Testis (tissue), 2 donors: Measurements from ENCODE around the gene SNX8.

Source experiments
- POLR2A ChIP-seq: fragments of 450-650 bp; IDR thresholded peaks from one replicate; pipeline ENCODE4 v1.6.1; 2017; ENCODE audit warnings: antibody characterized with exemption, mild to moderate bottlenecking, moderate library complexity
- TF ChIP-seq, protein P1 (sequence below), 3 experiments: fragments of 450-650 bp in 2 of 3; fragments of 200-600 bp in 1 of 3; sonication (generic) in 1 of 3; IDR thresholded peaks; one replicate each; pipeline ENCODE4 v1.5.1; 2016 to 2019; ENCODE audit warnings: antibody characterized with exemption in 3 of 3, mild to moderate bottlenecking in 2 of 3, moderate library complexity in 1 of 3

DNA sequence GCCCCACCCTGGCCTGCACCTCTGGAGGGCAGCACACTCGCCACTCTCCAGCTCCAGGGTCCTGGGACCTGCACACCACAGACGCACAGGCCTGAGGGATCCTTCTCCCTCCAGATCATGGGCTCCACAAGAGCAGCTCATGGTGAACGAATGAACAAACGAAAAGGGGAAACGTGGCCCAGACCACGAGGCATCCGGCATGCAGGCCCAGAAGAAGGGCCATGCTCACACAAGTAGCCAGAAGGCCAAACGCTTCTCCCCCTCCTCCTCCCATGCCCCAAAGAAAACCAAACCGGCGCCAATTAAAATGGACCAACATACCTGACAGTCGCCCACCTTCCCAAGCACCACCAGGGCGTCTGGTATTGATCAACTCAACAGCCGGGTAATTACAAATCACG, 111.9 kb downstream of the SNX8 start:
- TF ChIP-seq, protein P1, sequence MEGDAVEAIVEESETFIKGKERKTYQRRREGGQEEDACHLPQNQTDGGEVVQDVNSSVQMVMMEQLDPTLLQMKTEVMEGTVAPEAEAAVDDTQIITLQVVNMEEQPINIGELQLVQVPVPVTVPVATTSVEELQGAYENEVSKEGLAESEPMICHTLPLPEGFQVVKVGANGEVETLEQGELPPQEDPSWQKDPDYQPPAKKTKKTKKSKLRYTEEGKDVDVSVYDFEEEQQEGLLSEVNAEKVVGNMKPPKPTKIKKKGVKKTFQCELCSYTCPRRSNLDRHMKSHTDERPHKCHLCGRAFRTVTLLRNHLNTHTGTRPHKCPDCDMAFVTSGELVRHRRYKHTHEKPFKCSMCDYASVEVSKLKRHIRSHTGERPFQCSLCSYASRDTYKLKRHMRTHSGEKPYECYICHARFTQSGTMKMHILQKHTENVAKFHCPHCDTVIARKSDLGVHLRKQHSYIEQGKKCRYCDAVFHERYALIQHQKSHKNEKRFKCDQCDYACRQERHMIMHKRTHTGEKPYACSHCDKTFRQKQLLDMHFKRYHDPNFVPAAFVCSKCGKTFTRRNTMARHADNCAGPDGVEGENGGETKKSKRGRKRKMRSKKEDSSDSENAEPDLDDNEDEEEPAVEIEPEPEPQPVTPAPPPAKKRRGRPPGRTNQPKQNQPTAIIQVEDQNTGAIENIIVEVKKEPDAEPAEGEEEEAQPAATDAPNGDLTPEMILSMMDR (IDR thresholded peaks at IDR 0.05): no peak
- TF ChIP-seq POLR2A: no peak
